NCI-H82 treated with DMSO at 0.1 percent for 48 hours (cell line): Measurements from ENCODE around the gene DUSP16.
"Not testable (repeated sequence)": the region's sequence is repeated elsewhere in the genome, so short reads cannot be mapped to it uniquely, and the experiment has no call there.

Experiments
- DNase-seq: peaks from one replicate; lab custom pipeline; 2025; ENCODE audit not compliant: unreplicated experiment; lab: John Stamatoyannopoulos, UW

DUSP16 gene

GRCh38 chr12:12562585-12563261 lies at the start of gene DUSP16:
Gene DUSP16, minus strand, starts transcription at chr12:12562863. Its CDS starts 41,765 bp downstream, at chr12:12521098.
- DNase-seq, result peak; percentile 61

- peak; percentile 2 for DNase-seq
These were observed 49.7 kb upstream of the DUSP16 start for GRCh38 chr12:12612358-12612757.

DNA sequence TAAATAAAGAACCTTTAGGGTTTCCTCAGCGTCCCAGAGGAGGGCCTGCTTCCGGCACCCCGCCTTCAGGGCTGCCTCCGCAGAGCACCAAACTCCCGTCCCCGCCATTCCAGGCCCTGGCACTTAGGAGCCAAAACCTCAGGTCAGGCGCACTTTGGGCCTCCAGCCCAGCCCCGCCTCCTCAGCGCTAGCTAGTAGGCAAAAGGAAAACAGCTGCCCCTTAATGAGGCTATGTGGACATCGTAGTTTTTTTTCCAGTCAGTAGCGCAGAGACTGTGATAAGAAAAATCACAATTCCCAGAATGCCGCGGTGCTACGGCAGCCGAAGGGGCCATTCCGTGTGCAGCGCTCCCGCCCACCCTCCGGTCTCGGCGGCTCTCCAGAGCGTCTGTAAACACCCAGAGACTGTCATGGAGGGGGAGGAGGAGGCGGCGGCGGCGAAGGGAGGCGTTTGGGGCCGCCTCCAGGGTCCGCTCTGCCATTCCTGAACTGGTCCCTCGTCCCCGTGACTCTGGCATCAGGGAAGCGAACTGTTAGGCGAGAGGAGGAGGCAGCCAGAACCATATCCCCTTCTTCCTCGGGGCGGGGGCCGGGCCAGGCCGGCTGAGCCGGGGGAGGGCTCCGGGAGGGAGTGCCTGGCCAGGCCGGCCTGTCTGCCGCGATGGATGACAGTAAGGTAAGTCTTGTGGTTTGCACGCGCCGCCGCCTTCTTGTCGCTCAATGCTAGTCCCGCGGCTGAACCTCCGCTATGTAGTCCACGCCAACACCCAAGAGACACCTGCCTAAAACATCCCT lies 49.0 kb upstream of the DUSP16 start, which contains the start of gene CREBL2:
CREBL2 (plus strand) TSS at position 365 of the 795 bp plus-strand sequence; CDS start at position 662, 297 bp downstream.
- peak; percentile 89 for DNase-seq

DNA sequence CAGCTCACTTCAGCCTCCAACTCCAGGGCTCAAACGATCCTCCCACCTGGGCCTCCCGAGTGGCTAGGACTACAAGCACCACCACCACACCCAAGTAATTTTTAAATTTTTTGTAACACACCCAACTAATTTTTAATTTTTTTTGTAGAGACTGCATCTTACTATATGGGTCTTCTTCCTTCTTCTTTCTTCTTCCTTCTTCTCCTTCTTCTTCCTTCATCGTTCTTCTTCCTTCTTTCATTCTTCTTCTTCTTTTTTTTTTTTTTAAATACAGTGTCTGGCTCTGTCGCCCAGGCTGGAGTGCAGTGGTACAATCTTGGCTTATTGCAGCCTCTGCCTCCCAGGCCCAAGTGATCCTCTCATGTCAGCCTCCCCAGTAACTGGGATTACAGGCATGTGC lies 48.0 kb upstream of the DUSP16 start:
- DNase-seq, result no peak

DNA sequence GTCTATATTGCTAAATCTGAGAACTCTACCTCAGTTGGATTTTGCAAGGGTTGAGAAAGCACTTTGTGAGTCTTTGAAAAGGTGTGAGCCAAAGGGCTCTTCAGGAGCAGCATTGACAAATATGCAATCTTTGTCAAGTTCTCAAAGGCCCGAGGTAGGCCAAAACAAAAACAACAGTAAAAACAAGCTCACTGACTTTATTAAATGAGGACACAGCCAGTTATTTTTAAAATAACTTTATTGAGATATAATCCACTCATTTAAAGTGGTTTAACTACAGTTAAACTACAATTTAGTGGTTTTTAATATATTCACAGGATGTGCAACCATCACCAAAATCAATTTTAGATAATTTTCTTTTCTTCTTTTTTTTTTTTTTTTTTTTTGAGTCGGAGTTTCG lies 47.0 kb upstream of the DUSP16 start:
- no peak for DNase-seq

DNA sequence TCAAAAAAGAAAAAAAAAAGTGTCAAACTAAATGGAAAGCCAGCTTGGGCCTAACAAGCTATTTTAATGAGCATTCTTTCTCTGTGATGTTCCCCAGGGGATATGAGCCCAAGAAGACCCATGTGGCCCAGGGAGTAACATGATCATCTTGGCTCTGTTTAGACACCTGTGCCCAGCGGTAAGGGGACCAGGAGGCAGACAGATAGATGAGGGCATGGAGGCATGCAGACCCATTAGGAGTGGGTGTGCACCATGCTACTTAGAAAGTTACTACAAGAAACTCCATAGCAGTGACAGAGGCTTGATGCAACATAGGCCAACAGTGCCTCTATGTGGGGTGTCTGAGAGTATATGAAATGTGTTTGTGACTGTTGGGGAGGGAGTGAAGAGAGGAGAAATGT lies 45.9 kb upstream of the DUSP16 start:
- DNase-seq, result no peak

- no peak for DNase-seq
These were observed 44.3 kb upstream of the DUSP16 start for GRCh38 chr12:12606781-12607589.

DNA sequence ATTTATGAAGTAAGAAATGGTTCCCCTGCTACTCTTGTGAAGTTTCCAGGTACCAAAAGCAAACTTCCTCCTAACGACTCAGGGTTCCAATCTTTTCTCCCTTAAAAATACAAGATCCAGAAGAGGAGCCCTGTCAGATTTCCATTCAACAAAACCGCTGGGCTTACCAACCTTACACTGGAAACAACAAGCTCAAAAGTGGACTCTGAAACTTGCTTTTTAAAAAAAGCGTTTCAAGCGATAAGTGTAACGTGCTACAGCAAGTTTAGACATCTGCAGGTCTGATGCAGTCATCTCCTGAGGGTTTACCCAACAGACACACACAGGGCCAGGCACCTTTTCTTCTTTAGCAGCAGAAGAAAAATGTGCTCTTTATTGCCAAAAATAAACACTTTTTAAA lies 42.1 kb upstream of the DUSP16 start:
- DNase-seq, result no peak

DNA sequence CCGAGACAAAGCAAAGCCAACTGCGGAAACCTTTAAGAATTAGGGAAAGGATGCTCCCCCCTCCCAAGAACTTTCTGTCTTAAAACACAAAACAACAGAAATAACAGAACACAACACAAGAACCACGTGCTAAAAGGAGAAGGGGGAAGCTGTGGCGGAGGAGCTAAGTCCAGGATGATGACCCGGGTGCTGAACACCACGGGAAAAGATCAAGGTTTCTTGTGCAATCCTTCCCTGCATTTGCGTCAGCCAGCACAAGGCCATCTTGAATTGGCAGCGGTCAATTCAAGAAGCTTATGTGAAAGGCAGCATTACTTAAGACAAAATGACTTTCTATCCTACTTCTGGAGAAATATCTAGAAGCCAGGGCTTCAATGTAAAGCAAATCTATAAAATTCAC lies 38.0 kb upstream of the DUSP16 start:
- DNase-seq, result no peak

DNA sequence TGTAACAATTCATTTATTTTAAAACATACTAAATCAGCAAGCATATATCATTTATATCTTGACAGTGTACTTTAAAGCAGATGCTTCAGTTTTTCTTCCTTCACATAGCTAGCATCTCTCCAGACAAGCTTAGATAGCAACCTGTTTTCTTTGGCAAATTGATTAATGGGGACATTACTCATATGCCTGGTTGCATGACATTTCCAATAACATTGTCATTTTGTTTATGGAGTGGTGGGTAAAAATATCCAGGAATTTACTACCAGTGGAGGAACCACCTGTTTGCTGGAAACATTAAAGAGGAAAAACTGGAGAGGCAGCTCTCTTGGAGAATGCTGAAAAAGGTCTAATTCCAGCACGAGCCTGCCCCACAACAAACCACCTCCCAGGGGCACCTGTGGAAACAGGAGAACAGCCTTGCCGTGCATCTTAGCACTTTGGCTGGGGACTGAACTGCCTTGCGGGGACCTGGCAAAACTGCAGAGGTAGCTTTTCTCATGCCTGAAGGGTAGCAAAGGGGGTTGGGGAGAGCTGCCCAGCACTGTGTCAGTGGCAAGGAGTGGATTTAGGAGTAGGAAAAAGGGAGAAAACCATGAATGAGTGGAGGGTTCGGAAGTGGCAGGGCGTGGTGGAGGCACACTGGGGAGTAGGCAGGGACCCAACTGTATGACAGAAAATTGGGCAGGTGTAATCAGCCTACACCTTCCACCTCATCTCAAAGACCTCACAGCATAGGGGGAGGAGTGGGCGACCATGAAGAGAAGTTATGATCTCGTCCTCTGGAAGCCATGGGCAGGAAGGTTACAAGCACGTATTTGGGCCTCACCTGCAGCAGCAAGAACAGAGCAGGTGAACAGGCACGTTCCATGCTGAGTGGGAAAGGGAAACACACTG lies 37.3 kb upstream of the DUSP16 start:
- no peak for DNase-seq

GRCh38 chr12:12598864-12599263 lies 36.2 kb upstream of the DUSP16 start:
- no peak for DNase-seq

GRCh38 chr12:12596598-12596997 lies 33.9 kb upstream of the DUSP16 start:
- not testable (repeated sequence) for DNase-seq

- not testable (repeated sequence) for DNase-seq
These were observed 33.3 kb upstream of the DUSP16 start for GRCh38 chr12:12595929-12596328.

- no peak for DNase-seq
These were observed 30.3 kb upstream of the DUSP16 start for GRCh38 chr12:12592930-12593329.

DNA sequence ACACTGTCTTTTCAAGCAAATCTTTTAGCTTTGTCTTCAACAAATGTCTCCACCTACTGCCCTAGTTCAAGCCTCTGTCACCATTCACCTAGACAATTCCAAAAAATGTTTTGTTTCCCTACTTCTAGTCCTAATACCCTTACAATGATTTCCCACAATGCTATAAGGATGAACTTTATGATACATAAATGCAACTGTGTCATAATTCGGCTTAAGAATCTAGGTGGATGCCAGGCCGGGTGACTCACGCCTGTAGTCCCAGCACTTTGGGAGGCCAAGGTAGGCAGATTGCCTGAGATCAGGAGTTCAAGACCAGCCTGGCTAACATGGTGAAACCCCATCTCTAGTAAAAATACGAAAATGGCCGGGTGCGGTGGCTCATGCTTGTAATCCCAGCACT lies 28.3 kb upstream of the DUSP16 start:
- DNase-seq, result no peak

- DNase-seq, result not testable (repeated sequence)
These were observed 25.8 kb upstream of the DUSP16 start for GRCh38 chr12:12588436-12588835.

DNA sequence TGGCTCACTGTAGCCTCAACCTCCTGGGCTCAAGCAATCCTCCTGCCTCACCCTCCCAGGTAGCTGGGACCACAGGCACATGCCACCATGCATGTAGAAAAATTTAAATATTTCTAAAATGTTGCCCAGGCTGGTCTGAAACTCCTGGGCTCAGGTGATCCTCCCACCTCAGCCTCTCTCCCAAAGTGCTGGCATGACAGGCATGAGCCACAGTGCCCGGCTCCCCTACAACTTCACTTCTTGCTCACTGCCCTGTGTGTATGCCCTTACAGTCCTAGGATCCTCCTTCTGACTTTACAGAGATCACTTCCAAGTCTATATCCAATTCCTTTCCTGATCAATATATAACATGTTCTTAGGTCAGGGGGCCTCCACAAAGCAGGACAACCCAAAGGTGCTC lies 25.2 kb upstream of the DUSP16 start:
- DNase-seq, result no peak

DNA sequence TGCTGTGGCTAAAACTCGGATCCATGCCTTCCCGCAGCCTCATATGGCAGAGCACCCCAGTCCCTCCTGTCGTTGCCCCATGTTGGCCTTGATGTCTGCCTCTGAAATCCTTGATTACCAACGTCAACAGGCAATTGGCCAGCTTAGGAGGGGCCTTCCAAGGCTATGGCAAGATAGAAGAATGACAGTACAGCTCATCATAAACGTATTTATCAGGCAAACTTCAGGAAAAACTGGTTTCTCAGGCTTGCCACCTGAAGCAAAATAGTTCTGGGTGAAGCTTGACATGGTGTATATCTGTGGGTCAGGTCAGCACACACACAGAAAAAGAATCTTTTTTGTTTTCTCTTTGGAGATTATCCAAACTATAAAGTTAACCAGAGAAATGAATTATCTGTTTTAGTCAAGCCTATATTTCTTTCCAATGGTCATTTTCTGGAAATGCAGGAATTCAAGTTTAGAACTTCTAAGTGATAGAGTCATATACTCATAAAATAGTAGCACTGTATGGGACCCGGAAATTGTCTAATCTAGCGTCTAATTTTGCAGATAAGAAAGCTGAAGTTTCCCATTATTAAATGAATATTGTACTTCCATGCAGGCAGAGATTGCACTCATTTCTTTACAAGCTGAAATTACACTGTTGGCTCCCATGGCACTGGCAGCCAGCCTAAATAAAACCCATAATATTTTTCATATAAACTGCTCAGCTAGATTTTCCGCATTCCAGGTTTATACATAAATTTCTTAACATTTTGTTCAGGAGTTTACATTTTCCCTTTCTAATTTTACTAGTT lies 24.4 kb upstream of the DUSP16 start:
- DNase-seq, result no peak

DNA sequence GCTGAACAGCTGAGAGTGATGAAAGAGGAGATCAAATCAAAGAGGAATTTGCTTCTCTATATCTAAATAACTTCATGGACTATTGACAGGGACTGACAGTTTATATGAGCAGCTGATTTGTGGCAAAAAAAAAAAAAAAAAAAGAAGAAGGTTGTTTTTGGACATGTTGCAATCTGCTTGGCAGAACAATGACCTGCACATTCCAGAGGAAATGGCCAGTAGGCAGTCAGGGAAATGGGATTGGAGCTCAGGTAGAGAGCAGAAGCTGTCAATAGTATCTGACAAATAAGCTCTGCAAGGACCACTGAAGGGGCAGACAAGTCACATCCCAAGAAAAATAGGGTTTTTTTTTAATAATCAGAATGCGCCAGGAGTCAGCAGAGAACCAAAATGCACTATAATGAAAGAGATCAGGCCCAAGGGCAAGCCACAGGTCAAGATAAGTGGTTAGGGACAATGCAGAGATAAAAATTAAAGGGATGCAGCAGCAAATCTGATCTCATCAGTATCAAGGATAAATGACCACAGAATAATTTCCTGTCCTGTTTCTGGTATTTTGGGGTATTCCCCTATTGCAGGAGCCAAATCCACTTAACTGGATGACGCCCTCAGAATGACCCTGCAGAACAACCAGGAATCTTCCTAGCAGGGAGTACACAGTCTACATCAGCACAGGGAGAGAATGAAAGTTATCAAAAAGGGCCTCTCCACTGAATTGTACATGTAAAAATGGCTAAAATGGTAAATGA lies 22.6 kb upstream of the DUSP16 start:
- no peak for DNase-seq
